Smooth muscle cell (in vitro differentiated cells): Measurements from ENCODE around the gene NCL. TPM values are rescaled to one million over a fixed set of nuclear protein-coding genes. Genes with fewer than 3 reads are reported as not detected.

Experiments used
- DNase-seq: peaks from one replicate; lab custom pipeline; 2025; ENCODE audit not compliant: unreplicated experiment; lab: John Stamatoyannopoulos, UW
- H2AFZ ChIP-seq: fragments of 200-600 bp; sonication (generic); 2 replicates; pipeline ENCODE4 v1.6.0; 2016; ENCODE audit warnings: antibody characterized with exemption, low read depth, mild to moderate bottlenecking
- H3F3A ChIP-seq: fragments of 200-600 bp; sonication (generic); 2 replicates; pipeline ENCODE4 v1.6.0; 2017; ENCODE audit warnings: antibody characterized with exemption, low read depth
- H3K27ac ChIP-seq: fragments of 200-600 bp; sonication (generic); 2 replicates; pipeline ENCODE4 v1.5.1; 2016; ENCODE audit warnings: low read depth, mild to moderate bottlenecking
- H3K27me3 ChIP-seq: fragments of 200-600 bp; sonication (generic); 2 replicates; pipeline ENCODE4 v1.6.1; 2016; ENCODE audit warnings: low read depth, mild to moderate bottlenecking
- H3K36me3 ChIP-seq: fragments of 200-600 bp; sonication (generic); 2 replicates; pipeline ENCODE4 v1.5.1; 2016; ENCODE audit warnings: low read depth
- H3K4me1 ChIP-seq: fragments of 200-600 bp; sonication (generic); 2 replicates; pipeline ENCODE4 v1.5.1; 2016; ENCODE audit warnings: low read depth
- H3K4me2 ChIP-seq: fragments of 200-600 bp; sonication (generic); 2 replicates; pipeline ENCODE4 v1.6.0; 2016; ENCODE audit warnings: mild to moderate bottlenecking
- H3K4me3 ChIP-seq: fragments of 200-600 bp; sonication (generic); 2 replicates; pipeline ENCODE4 v1.5.1; 2016; ENCODE audit warnings: mild to moderate bottlenecking
- H3K79me2 ChIP-seq: fragments of 200-600 bp; sonication (generic); 2 replicates; pipeline ENCODE4 v1.6.0; 2016; ENCODE audit warnings: low read depth, mild to moderate bottlenecking
- H3K9ac ChIP-seq: fragments of 200-600 bp; sonication (generic); 2 replicates; pipeline ENCODE4 v1.6.0; 2016; ENCODE audit warnings: low read depth
- H3K9me3 ChIP-seq: fragments of 200-600 bp; sonication (generic); replicated peaks from 2 replicates; pipeline ENCODE4 v1.5.1; 2016; ENCODE audit warnings: low read depth
- H4K20me1 ChIP-seq: fragments of 200-600 bp; sonication (generic); 2 replicates; pipeline ENCODE4 v1.6.0; 2016; ENCODE audit warnings: low read depth
- WGBS: methylation state at CpG from one replicate; pipeline ENCODE4 v1.1.7; 2016; ENCODE audit warnings: low lambda C conversion rate; 5-methylcytosine and 5-hydroxymethylcytosine counted together
- polyA plus RNA-seq: library from polyadenylated mRNA; unstranded; fragments of >200 nt; fragmentation: Nextera tagmentation; extraction: Ambion mirVana; gene quantifications from 2 replicates; pipeline ENCODE4 v1.2.1, GENCODE V29; 2016
- total RNA-seq: library from RNA; depleted of rRNA; stranded (reverse); fragments of >200 nt; gene quantifications from 2 replicates; pipeline ENCODE4 v1.2.3, GENCODE V29; 2014
- TF ChIP-seq, protein P1 (sequence below): fragments of 200-600 bp; sonication (generic); IDR thresholded peaks from 2 replicates; pipeline ENCODE4 v1.5.1; 2017; ENCODE audit warnings: borderline replicate concordance, mild to moderate bottlenecking, antibody characterized with exemption; ENCODE audit not compliant: insufficient read depth, poor library complexity, severe bottlenecking

Gene NCL
- total and polyA plus RNA-seq, 2 experiments from 2014 or later, result 108 to 219 TPM

- Histone ChIP-seq H3K27me3 (no peaks in the 10 kb centered on the region), H3K9ac (no peak overlapping the region), H2AFZ (no peak overlapping the region), H3K4me1 (no peaks in the 10 kb centered on the region), H3F3A (no peaks in the 10 kb centered on the region), H3K4me2 (no peak overlapping the region), H3K9me3 (no peaks in the 10 kb centered on the region), H4K20me1 (no peaks in the 10 kb centered on the region), H3K4me3 (no peak overlapping the region), H3K36me3 (no peaks in the 10 kb centered on the region), H3K79me2 (no peaks in the 10 kb centered on the region), H3K27ac (no peak overlapping the region)
- WGBS, result 96% methylated on average over 7 of the region's 7 CpGs
- DNase-seq, result no peak
- TF ChIP-seq, protein P1, sequence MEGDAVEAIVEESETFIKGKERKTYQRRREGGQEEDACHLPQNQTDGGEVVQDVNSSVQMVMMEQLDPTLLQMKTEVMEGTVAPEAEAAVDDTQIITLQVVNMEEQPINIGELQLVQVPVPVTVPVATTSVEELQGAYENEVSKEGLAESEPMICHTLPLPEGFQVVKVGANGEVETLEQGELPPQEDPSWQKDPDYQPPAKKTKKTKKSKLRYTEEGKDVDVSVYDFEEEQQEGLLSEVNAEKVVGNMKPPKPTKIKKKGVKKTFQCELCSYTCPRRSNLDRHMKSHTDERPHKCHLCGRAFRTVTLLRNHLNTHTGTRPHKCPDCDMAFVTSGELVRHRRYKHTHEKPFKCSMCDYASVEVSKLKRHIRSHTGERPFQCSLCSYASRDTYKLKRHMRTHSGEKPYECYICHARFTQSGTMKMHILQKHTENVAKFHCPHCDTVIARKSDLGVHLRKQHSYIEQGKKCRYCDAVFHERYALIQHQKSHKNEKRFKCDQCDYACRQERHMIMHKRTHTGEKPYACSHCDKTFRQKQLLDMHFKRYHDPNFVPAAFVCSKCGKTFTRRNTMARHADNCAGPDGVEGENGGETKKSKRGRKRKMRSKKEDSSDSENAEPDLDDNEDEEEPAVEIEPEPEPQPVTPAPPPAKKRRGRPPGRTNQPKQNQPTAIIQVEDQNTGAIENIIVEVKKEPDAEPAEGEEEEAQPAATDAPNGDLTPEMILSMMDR, result no peak
Observed at GRCh38 chr2:231490801-231491200, 26.5 kb upstream of the NCL start.

DNA sequence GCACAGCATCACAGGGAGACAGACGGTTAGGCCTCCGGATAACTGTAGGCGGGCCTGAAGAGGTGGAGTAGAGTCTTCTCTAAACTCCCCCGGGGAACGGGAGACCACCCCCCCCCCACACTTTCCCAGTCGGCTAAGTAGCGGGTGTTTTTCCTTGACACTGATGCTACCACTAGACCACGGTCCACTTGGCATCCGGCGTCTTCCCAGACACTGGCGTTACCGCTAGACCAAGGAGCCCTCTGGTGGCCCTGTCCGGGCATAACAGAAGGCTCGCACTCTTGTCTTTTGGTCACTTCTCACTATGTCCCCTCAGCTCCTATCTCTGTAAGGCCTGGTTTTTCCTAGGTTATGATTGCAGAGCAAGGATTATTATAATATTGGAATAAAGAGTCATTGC is 25.7 kb upstream of the NCL start:
- TF ChIP-seq, protein P1, result peak; percentile 27
- Histone ChIP-seq H3K9me3 (no peaks in the 10 kb centered on the region), H2AFZ (no peak overlapping the region), H3K27ac (no peak overlapping the region), H3K27me3 (no peaks in the 10 kb centered on the region), H3K4me3 (no peak overlapping the region), H4K20me1 (no peaks in the 10 kb centered on the region), H3K9ac (no peak overlapping the region), H3K79me2 (no peaks in the 10 kb centered on the region), H3K4me2 (no peak overlapping the region), H3K36me3 (no peaks in the 10 kb centered on the region), H3F3A (no peaks in the 10 kb centered on the region), H3K4me1 (no peaks in the 10 kb centered on the region)
- WGBS, result 86% methylated on average over 14 of the region's 14 CpGs
- no peak for DNase-seq

DNA sequence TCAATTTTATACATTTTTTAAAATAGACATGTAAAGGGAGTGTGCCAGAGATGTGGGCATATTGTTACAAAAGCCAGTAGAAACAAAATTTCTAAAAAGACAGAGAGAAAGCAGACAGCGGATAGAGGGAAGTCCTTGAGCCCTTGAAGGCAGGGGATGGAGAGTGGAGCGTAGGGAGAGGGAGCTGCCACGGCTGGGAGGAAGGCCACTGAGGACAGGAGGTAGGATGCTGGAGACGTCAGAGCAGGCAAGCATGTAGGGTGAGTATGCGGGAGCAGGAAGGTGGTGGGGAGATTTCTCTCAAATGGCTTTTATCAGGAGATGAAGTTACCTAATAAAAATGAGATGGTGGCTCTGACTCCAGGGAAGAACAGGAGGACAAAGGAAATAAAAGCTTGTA is 24.0 kb upstream of the NCL start:
- TF ChIP-seq, protein P1, result no peak
- H3K9ac ChIP-seq, result no peak overlapping the region
- no peak for DNase-seq
- no peaks in the 10 kb centered on the region for H3K4me1 ChIP-seq
- no peak overlapping the region for H2AFZ ChIP-seq
- no peak overlapping the region for H3K4me3 ChIP-seq
- no peaks in the 10 kb centered on the region for H3K9me3 ChIP-seq
- H3K27ac ChIP-seq, result no peak overlapping the region
- 92% methylated on average over 5 of the region's 5 CpGs for WGBS
- no peaks in the 10 kb centered on the region for H4K20me1 ChIP-seq
- H3K79me2 ChIP-seq, result no peaks in the 10 kb centered on the region
- H3K27me3 ChIP-seq, result no peaks in the 10 kb centered on the region
- H3F3A ChIP-seq, result no peaks in the 10 kb centered on the region
- no peak overlapping the region for H3K4me2 ChIP-seq
- H3K36me3 ChIP-seq, result no peaks in the 10 kb centered on the region

- 87% methylated on average over 6 of the region's 6 CpGs for WGBS
Observed at GRCh38 chr2:231486851-231487596, 22.7 kb upstream of the NCL start.

More at GRCh38 chr2:231486851-231487596, 22.7 kb upstream of the NCL start:
- Histone ChIP-seq H3K9ac (no peak overlapping the region), H2AFZ (no peak overlapping the region), H3K4me2 (no peak overlapping the region), H4K20me1 (no peaks in the 10 kb centered on the region), H3K4me3 (no peak overlapping the region), H3F3A (no peaks in the 10 kb centered on the region), H3K79me2 (no peaks in the 10 kb centered on the region), H3K27me3 (no peaks in the 10 kb centered on the region), H3K4me1 (no peaks in the 10 kb centered on the region), H3K36me3 (no peaks in the 10 kb centered on the region), H3K27ac (no peak overlapping the region), H3K9me3 (no peaks in the 10 kb centered on the region)
- TF ChIP-seq, protein P1, result no peak
- no peak for DNase-seq
